K562 (cell line): ENCODE results near the gene NEU1. TPM values are rescaled to one million over a fixed set of nuclear protein-coding genes. Genes with fewer than 3 reads are reported as not detected.

ENCODE experiments used
- ARID1B ChIP-seq: fragments of 450-650 bp; IDR thresholded peaks from 2 replicates; pipeline ENCODE4 v1.6.1; 2016; ENCODE audit warnings: antibody characterized with exemption, mild to moderate bottlenecking, inconsistent platforms
- CBX2 ChIP-seq: fragments of 200-600 bp; sonication (generic); IDR thresholded peaks from one replicate; pipeline ENCODE4 v1.6.1; 2012; ENCODE audit warnings: mild to moderate bottlenecking, low read length, inconsistent platforms; ENCODE audit not compliant: insufficient read depth, poor library complexity, severe bottlenecking
- CHCHD3 ChIP-seq: fragments of 250-450 bp; sonication (Bioruptor Pico); IDR thresholded peaks from 2 replicates; pipeline ENCODE4 v2.1.2; 2022; ENCODE audit warnings: mild to moderate bottlenecking
- E2F3 ChIP-seq: fragments of 250-450 bp; sonication (Bioruptor Pico); IDR thresholded peaks from 2 replicates; pipeline ENCODE4 v1.4.0; 2020; ENCODE audit warnings: mild to moderate bottlenecking
- EP400 ChIP-seq: fragments of 450-650 bp; IDR thresholded peaks from 2 replicates; pipeline ENCODE4 v1.6.1; 2017; ENCODE audit warnings: antibody characterized with exemption, mild to moderate bottlenecking, moderate library complexity
- MAFK ChIP-seq: IDR thresholded peaks from 2 replicates; pipeline ENCODE4 v1.6.1; 2011; ENCODE audit warnings: low read length, improper control_type of control experiment
- STAT5A ChIP-seq: IDR thresholded peaks from 2 replicates; pipeline ENCODE4 v1.6.1; 2012; ENCODE audit warnings: low read length, inconsistent platforms, borderline replicate concordance
- TBP ChIP-seq: optimal IDR thresholded peaks from 2 replicates; pipeline ENCODE3; 2011; ENCODE audit warnings: low read depth, low read length, improper control_type of control experiment
- ZBTB7A ChIP-seq: IDR thresholded peaks from 2 replicates; pipeline ENCODE4 v1.6.1; 2011; ENCODE audit warnings: low read depth, mild to moderate bottlenecking, low read length, moderate library complexity, borderline replicate concordance; ENCODE audit not compliant: control insufficient read depth
- ZC3H4 ChIP-seq: sonication (generic); formaldehyde crosslinking; IDR thresholded peaks from 2 replicates; pipeline ENCODE4 v1.9.0; 2021; ENCODE audit warnings: missing genetic modification reagents, borderline replicate concordance
- ZMIZ1 ChIP-seq, 2 experiments: fragments of 150-350 bp in 1 of 2; IDR thresholded peaks; 2 replicates each; pipeline ENCODE4 v1.6.1; 2012 to 2016; ENCODE audit warnings: low read depth in 2 of 2, low read length in 2 of 2, mild to moderate bottlenecking in 1 of 2, moderate library complexity in 1 of 2
- ZNF589 ChIP-seq: fragments of 200-800 bp; sonication (Bioruptor generic); IDR thresholded peaks from 2 replicates; pipeline ENCODE4 v1.6.1; 2016; ENCODE audit warnings: low read depth, missing genetic modification characterization, missing compliant biosample characterization
- polyA plus RNA-seq, 8 experiments: library from polyadenylated mRNA; depleted of rRNA in 4 of 8; stranded (reverse) in 5 of 8; unstranded in 3 of 8; fragments of >200 nt; fragmentation: Nextera tagmentation in 2 of 8; fragmentation: Illumina TruSeq in 1 of 8; extraction: Ambion mirVana in 2 of 8; extraction: Trizol in 1 of 8; gene quantifications; 2 replicates each; pipeline versions ENCODE4 v1.2.1 to v1.2.3, GENCODE V29; 2011 to 2014; ENCODE audit warnings: inconsistent platforms in 1 of 8, missing spikeins in 1 of 8
- total RNA-seq, 7 experiments: library from RNA; depleted of rRNA in 6 of 7; stranded (reverse); fragments of >200 nt in 6 of 7; fragmentation: Illumina TruSeq in 2 of 7; extraction: Trizol in 2 of 7; gene quantifications; 2 replicates each; pipeline versions ENCODE4 v1.2.1 to v1.2.3, GENCODE V29; 2011 to 2021; ENCODE audit warnings: low replicate concordance in 1 of 7
- TF ChIP-seq, protein P1 (sequence below): fragments of 250-450 bp; sonication (Bioruptor Pico); IDR thresholded peaks from 2 replicates; pipeline ENCODE4 v1.9.0; 2021; ENCODE audit warnings: mild to moderate bottlenecking, inconsistent platforms
- TF ChIP-seq, protein P2 (sequence below), 2 experiments: fragments of 450-650 bp in 1 of 2; sonication (generic) in 1 of 2; formaldehyde crosslinking; conservative IDR thresholded peaks; 2 replicates each; pipeline versions ENCODE4 v1.4.0 to v1.8.1; 2020 to 2022; ENCODE audit warnings: mild to moderate bottlenecking in 1 of 2, missing genetic modification reagents in 1 of 2
- TF ChIP-seq, protein P3 (sequence below): fragments of 250-450 bp; sonication (Bioruptor Pico); IDR thresholded peaks from 2 replicates; pipeline ENCODE4 v1.4.0; 2020
- TF ChIP-seq, protein P4 (sequence below): fragments of 450-650 bp; IDR thresholded peaks from 2 replicates; pipeline ENCODE4 v1.6.1; 2016; ENCODE audit warnings: borderline replicate concordance

Gene NEU1
- total and polyA plus RNA-seq, 9 of the 15 experiments (the other 6 are each of a cell fraction or from before 2014, with no cell fraction given), result 14.8 to 67.8 (median 51.0) TPM

- TF ChIP-seq, protein P1, sequence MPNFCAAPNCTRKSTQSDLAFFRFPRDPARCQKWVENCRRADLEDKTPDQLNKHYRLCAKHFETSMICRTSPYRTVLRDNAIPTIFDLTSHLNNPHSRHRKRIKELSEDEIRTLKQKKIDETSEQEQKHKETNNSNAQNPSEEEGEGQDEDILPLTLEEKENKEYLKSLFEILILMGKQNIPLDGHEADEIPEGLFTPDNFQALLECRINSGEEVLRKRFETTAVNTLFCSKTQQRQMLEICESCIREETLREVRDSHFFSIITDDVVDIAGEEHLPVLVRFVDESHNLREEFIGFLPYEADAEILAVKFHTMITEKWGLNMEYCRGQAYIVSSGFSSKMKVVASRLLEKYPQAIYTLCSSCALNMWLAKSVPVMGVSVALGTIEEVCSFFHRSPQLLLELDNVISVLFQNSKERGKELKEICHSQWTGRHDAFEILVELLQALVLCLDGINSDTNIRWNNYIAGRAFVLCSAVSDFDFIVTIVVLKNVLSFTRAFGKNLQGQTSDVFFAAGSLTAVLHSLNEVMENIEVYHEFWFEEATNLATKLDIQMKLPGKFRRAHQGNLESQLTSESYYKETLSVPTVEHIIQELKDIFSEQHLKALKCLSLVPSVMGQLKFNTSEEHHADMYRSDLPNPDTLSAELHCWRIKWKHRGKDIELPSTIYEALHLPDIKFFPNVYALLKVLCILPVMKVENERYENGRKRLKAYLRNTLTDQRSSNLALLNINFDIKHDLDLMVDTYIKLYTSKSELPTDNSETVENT, result peak; percentile 79; the same call in 1 of the 2 replicates
- TF ChIP-seq ZNF589, result no peak
- TF ChIP-seq STAT5A, result peak; percentile 20; the same call in 1 of the 2 replicates
- no peak for TF ChIP-seq MAFK
- TF ChIP-seq, protein P2, sequence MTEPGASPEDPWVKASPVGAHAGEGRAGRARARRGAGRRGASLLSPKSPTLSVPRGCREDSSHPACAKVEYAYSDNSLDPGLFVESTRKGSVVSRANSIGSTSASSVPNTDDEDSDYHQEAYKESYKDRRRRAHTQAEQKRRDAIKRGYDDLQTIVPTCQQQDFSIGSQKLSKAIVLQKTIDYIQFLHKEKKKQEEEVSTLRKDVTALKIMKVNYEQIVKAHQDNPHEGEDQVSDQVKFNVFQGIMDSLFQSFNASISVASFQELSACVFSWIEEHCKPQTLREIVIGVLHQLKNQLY (CRISPR knock-in tag; conservative IDR thresholded peaks at IDR 0.05), result no peak
- TF ChIP-seq ZBTB7A, result peak; percentile 73; the same call in 1 of the 2 replicates
- no peak for TF ChIP-seq ARID1B
- no peak for TF ChIP-seq CHCHD3 (CRISPR knock-in tag)
- TF ChIP-seq E2F3 (CRISPR knock-in tag), result peak; percentile 67; the same call in 1 of the 2 replicates
- TF ChIP-seq, protein P3, sequence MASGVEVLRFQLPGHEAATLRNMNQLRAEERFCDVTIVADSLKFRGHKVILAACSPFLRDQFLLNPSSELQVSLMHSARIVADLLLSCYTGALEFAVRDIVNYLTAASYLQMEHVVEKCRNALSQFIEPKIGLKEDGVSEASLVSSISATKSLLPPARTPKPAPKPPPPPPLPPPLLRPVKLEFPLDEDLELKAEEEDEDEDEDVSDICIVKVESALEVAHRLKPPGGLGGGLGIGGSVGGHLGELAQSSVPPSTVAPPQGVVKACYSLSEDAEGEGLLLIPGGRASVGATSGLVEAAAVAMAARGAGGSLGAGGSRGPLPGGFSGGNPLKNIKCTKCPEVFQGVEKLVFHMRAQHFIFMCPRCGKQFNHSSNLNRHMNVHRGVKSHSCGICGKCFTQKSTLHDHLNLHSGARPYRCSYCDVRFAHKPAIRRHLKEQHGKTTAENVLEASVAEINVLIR (CRISPR knock-in tag), result 0 out of 2 replicates have a peak, but pooled peaks have one; percentile 13
- no peak for TF ChIP-seq CBX2
- TF ChIP-seq, protein P4, sequence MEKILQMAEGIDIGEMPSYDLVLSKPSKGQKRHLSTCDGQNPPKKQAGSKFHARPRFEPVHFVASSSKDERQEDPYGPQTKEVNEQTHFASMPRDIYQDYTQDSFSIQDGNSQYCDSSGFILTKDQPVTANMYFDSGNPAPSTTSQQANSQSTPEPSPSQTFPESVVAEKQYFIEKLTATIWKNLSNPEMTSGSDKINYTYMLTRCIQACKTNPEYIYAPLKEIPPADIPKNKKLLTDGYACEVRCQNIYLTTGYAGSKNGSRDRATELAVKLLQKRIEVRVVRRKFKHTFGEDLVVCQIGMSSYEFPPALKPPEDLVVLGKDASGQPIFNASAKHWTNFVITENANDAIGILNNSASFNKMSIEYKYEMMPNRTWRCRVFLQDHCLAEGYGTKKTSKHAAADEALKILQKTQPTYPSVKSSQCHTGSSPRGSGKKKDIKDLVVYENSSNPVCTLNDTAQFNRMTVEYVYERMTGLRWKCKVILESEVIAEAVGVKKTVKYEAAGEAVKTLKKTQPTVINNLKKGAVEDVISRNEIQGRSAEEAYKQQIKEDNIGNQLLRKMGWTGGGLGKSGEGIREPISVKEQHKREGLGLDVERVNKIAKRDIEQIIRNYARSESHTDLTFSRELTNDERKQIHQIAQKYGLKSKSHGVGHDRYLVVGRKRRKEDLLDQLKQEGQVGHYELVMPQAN, result no peak
- 0 out of 4 replicates have a peak, but pooled peaks of 1 of the 2 experiments have one; percentile 11 for TF ChIP-seq ZMIZ1 (IDR thresholded peaks at IDR 0.05; ENCODE audit: low read depth in 2 of 2, low read length in 2 of 2)
- TF ChIP-seq TBP, result peak; percentile 64
- TF ChIP-seq EP400, result peak; percentile 63; the same call in 1 of the 2 replicates
- no peak for TF ChIP-seq ZC3H4 (CRISPR knock-in tag)
Measured at GRCh38 chr6:31901953-31902643, 39.5 kb upstream of the NEU1 start, which contains the start of gene ZBTB12 (continued).
